OCI-LY7 (cell line): ENCODE measurements around the gene EMC6. TPM values are rescaled to one million over a fixed set of nuclear protein-coding genes. Genes with fewer than 3 reads are reported as not detected.
A peak's percentile ranks its signal among the peaks of the same experiment; 100 is the strongest.

Source experiments
- BruUV-seq: library from RNA; stranded (reverse); fragments of 400-500 nt; replicated peaks from 2 replicates; lab custom pipeline; 2021; lab: Mats Ljungman, UMichigan
- CTCF ChIA-PET: fragments of 300-600 bp; sonication (Branson Sonifier 250); formaldehyde crosslinking; loops from one replicate; lab custom pipeline; 2022; ENCODE audit warnings: antibody characterized with exemption; ENCODE audit not compliant: unreplicated experiment; lab: Charles Lee
- POLR2A ChIA-PET: fragments of 300-600 bp; sonication (Branson Sonifier 250); formaldehyde crosslinking; loops from one replicate; lab custom pipeline; 2022; ENCODE audit warnings: antibody characterized with exemption; lab: Charles Lee
- DNase-seq: peaks from one replicate; pipeline ENCODE4 v3.0.0-alpha.2; 2015; ENCODE audit warnings: low spot score
- H2AFZ ChIP-seq: fragments of 200-600 bp; sonication (generic), shearing (Covaris generic); 2 replicates; pipeline ENCODE4 v1.6.1; 2014; ENCODE audit warnings: mild to moderate bottlenecking, antibody characterized with exemption, low read length, moderate library complexity
- H3K27ac ChIP-seq: fragments of 200-600 bp; sonication (generic); 2 replicates; pipeline ENCODE4 v1.5.1; 2014; ENCODE audit warnings: mixed run types, low read depth, mild to moderate bottlenecking, moderate library complexity, low read length, inconsistent platforms; ENCODE audit not compliant: poor library complexity, severe bottlenecking
- H3K36me3 ChIP-seq: fragments of 200-600 bp; sonication (generic); 2 replicates; pipeline ENCODE4 v1.6.1; 2014; ENCODE audit warnings: mild to moderate bottlenecking, antibody characterized with exemption, low read length, moderate library complexity, mixed read lengths; ENCODE audit not compliant: insufficient read depth
- H3K4me1 ChIP-seq: fragments of 200-600 bp; sonication (generic); 2 replicates; pipeline ENCODE4 v1.5.1; 2014; ENCODE audit warnings: mild to moderate bottlenecking, low read length; ENCODE audit not compliant: insufficient read depth, poor library complexity, severe bottlenecking
- H3K4me2 ChIP-seq: fragments of 200-600 bp; sonication (generic); 2 replicates; pipeline ENCODE4 v1.6.1; 2014; ENCODE audit warnings: mild to moderate bottlenecking, low read length
- H3K4me3 ChIP-seq: fragments of 200-600 bp; sonication (generic); 2 replicates; pipeline ENCODE4 v1.5.1; 2014; ENCODE audit warnings: mild to moderate bottlenecking, low read depth, low read length; ENCODE audit not compliant: poor library complexity, severe bottlenecking
- H3K79me2 ChIP-seq: fragments of 200-600 bp; sonication (generic); 2 replicates; pipeline ENCODE4 v1.6.1; 2016; ENCODE audit warnings: low read depth, mild to moderate bottlenecking, low read length, moderate library complexity, mixed read lengths; ENCODE audit not compliant: insufficient read depth
- H3K9me2 ChIP-seq: fragments of 200-600 bp; sonication (generic); 2 replicates; pipeline ENCODE4 v1.6.1; 2016; ENCODE audit warnings: mild to moderate bottlenecking, low read length, mixed read lengths; ENCODE audit not compliant: insufficient read depth
- H3K9me3 ChIP-seq: fragments of 200-600 bp; sonication (generic); 2 replicates; pipeline ENCODE4 v1.6.1; 2014; ENCODE audit warnings: mild to moderate bottlenecking, mixed run types, low read length, mixed read lengths
- H4K20me1 ChIP-seq: fragments of 200-600 bp; sonication (generic); 2 replicates; pipeline ENCODE4 v1.6.1; 2014; ENCODE audit warnings: mild to moderate bottlenecking, antibody characterized with exemption, low read length, moderate library complexity, mixed read lengths; ENCODE audit not compliant: insufficient read depth
- EZH2phosphoT487 ChIP-seq: fragments of 200-600 bp; sonication (generic); IDR thresholded peaks from 2 replicates; pipeline ENCODE4 v1.6.1; 2018; ENCODE audit warnings: low read depth, borderline replicate concordance, mild to moderate bottlenecking, mixed run types, antibody characterized with exemption, low read length, moderate library complexity, mixed read lengths
- intact Hi-C: fragments of 100-400 bp; cut with micrococcal nuclease; formaldehyde crosslinking; loops from one replicate; pipeline ENCODE4 v1.10.0; 2022; ENCODE audit not compliant: unreplicated experiment
- total RNA-seq, 2 experiments: library from RNA; depleted of rRNA in 1 of 2; stranded (reverse); fragments of >200 nt in 1 of 2; shearing (Covaris generic) in 1 of 2; gene quantifications; 2 replicates each; pipeline ENCODE4 v1.2.3, GENCODE V29; 2014 to 2022
- TF ChIP-seq, protein P1 (sequence below): fragments of 200-600 bp; sonication (generic); conservative IDR thresholded peaks from 2 replicates; pipeline ENCODE4 v1.5.1; 2014; ENCODE audit warnings: mild to moderate bottlenecking, antibody characterized with exemption, low read length, moderate library complexity, mixed read lengths

EMC6 gene
- total RNA-seq, 2 experiments from 2014 or later, result 36.0 to 54.6 TPM

DNA sequence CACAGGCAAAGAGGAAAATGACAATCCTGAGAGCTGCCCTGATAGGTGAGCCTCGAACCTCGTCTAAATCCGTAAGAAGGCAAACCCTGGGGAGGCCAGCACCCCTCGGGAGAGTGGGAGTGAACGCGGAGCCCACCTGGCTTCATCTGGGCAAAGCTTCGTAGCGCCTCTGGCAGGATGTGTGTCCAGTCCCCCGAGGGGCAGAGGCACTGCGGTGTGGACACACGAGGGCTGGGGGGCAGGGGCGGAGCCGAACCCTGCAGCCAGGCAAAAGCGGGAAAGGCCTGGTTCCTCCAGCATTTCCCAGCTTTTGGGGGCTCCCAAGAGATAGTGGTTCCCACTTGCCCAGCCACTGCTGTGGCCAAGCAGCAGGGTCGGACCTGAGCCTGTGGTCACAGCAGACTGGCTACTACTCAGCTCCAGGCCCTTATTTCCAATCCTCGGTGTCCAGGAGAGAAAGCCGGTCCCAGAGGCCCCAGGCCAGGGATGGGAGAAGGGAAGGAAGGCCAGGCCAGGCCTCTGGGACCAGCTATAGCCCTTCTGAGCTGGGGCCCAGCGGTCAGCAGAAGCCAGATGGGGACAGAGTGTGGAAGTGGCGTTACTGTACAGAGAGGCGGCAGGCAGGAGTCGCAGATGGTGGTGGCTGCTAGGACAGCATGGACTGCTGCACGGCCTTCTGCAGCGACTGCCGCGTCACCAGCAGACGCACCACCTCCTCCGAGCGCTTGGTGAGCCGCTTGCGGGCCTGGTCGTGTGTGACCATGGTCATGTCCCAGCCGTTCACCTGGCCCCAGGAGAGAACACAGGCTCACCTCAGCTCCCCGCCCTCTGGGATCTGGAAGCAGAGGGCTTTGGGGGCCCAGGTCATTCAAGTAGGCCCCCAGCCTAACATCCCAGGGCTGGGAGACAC, 5.3 kb upstream of the EMC6 start:
- Histone ChIP-seq H3K4me1 (peaks cover 8% of the 10 kb centered on the region), H3K36me3 (no peaks in the 10 kb centered on the region), H3K9me2 (no peaks in the 10 kb centered on the region), H3K4me2 (no peak overlapping the region), H3K27ac (no peak overlapping the region), H3K79me2 (no peaks in the 10 kb centered on the region), H4K20me1 (no peaks in the 10 kb centered on the region), H2AFZ (no peak overlapping the region), H3K4me3 (no peak overlapping the region), H3K9me3 (no peaks in the 10 kb centered on the region)
- ChIA-PET CTCF (no interaction called here), POLR2A (no interaction called here)
- no peak for DNase-seq
- TSS peak; percentile 43 for BruUV-seq
- intact Hi-C loops, result no loop called here
- TF ChIP-seq, protein P1, sequence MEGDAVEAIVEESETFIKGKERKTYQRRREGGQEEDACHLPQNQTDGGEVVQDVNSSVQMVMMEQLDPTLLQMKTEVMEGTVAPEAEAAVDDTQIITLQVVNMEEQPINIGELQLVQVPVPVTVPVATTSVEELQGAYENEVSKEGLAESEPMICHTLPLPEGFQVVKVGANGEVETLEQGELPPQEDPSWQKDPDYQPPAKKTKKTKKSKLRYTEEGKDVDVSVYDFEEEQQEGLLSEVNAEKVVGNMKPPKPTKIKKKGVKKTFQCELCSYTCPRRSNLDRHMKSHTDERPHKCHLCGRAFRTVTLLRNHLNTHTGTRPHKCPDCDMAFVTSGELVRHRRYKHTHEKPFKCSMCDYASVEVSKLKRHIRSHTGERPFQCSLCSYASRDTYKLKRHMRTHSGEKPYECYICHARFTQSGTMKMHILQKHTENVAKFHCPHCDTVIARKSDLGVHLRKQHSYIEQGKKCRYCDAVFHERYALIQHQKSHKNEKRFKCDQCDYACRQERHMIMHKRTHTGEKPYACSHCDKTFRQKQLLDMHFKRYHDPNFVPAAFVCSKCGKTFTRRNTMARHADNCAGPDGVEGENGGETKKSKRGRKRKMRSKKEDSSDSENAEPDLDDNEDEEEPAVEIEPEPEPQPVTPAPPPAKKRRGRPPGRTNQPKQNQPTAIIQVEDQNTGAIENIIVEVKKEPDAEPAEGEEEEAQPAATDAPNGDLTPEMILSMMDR, result no peak
- no peak for TF ChIP-seq EZH2phosphoT487

- Histone ChIP-seq H4K20me1 (peaks cover 6% of the 10 kb centered on the region; the same call in 1 of the 2 replicates), H3K36me3 (peaks cover 17% of the 10 kb centered on the region), H3K4me2 (no peak overlapping the region), H3K27ac (no peak overlapping the region), H3K79me2 (peaks cover 20% of the 10 kb centered on the region), H3K4me1 (peaks cover 21% of the 10 kb centered on the region), H3K9me3 (no peaks in the 10 kb centered on the region), H3K4me3 (no peak overlapping the region), H2AFZ (no peak overlapping the region), H3K9me2 (no peaks in the 10 kb centered on the region)
- DNase-seq, result no peak
- POLR2A ChIA-PET, result interaction anchor here (0.6 kb wide), 1 partner anchor 16 kb away, joined by 4 read pairs; no protein-coding TSS in a partner anchor
- TF ChIP-seq, protein P1, result no peak
- TF ChIP-seq EZH2phosphoT487, result no peak
- no TSS peak for BruUV-seq
- intact Hi-C loops, result no loop called here
- CTCF ChIA-PET, result no interaction called here
These were observed 2.8 kb upstream of the EMC6 start for GRCh38 chr17:3665834-3666233.

GRCh38 chr17:3666516-3666915, 2.1 kb upstream of the EMC6 start:
- CTCF ChIA-PET, result no interaction called here
- no peak overlapping the region for H3K4me3 ChIP-seq
- no peak overlapping the region for H3K4me2 ChIP-seq
- DNase-seq, result no peak
- BruUV-seq, result no TSS peak
- H3K9me2 ChIP-seq, result no peaks in the 10 kb centered on the region
- no peak for TF ChIP-seq EZH2phosphoT487
- H2AFZ ChIP-seq, result no peak overlapping the region
- POLR2A ChIA-PET, result interaction anchor here (0.5 kb wide), 1 partner anchor 223 kb away, joined by 3 read pairs; no protein-coding TSS in a partner anchor
- no peak overlapping the region for H3K27ac ChIP-seq
- peaks cover 24% of the 10 kb centered on the region for H3K79me2 ChIP-seq
- intact Hi-C loops, result no loop called here
- peaks cover 22% of the 10 kb centered on the region for H3K36me3 ChIP-seq
- H4K20me1 ChIP-seq, result peaks cover 6% of the 10 kb centered on the region; the same call in 1 of the 2 replicates
- peaks cover 21% of the 10 kb centered on the region for H3K4me1 ChIP-seq
- H3K9me3 ChIP-seq, result no peaks in the 10 kb centered on the region
